Transverse colon (tissue), 4 donors: ENCODE results near the gene ARHGAP24. TPM values are rescaled to one million over a fixed set of nuclear protein-coding genes. Genes with fewer than 3 reads are reported as not detected.

Source experiments
- DNase-seq: peaks from one replicate; pipeline ENCODE4 v3.0.0-alpha.2; 2019
- H3K27ac ChIP-seq, 4 donors: fragments of 200-600 bp; sonication (generic); 2 replicates each; pipeline ENCODE4 v1.5.1; 2016 to 2018; ENCODE audit warnings: inconsistent platforms in 4 of 4
- H3K27me3 ChIP-seq: fragments of 200-600 bp; sonication (generic); 2 replicates; pipeline ENCODE4 v1.5.1; 2017; ENCODE audit warnings: inconsistent platforms
- H3K36me3 ChIP-seq, 4 donors: fragments of 200-600 bp; sonication (generic); 2 replicates each; pipeline ENCODE4 v1.5.1; 2017 to 2019; ENCODE audit warnings: inconsistent platforms in 4 of 4
- H3K4me1 ChIP-seq, 4 donors: fragments of 200-600 bp; sonication (generic); 2 replicates each; pipeline ENCODE4 v1.5.1; 2017 to 2020; ENCODE audit warnings: inconsistent platforms in 4 of 4
- H3K4me3 ChIP-seq, 4 donors: fragments of 200-600 bp; sonication (generic); 1 replicate in 1 of 4; 2 replicates in 3 of 4; pipeline versions ENCODE4 v1.5.1 to v1.6.1; 2017 to 2019; ENCODE audit warnings: inconsistent platforms in 4 of 4
- H3K9me3 ChIP-seq, 2 donors: fragments of 200-600 bp; sonication (generic); 2 replicates each; pipeline ENCODE4 v1.5.1; 2017 to 2019; ENCODE audit warnings: inconsistent platforms in 2 of 2
- CTCF ChIP-seq, 5 experiments: fragments of 200-600 bp in 3 of 5; fragments of 450-650 bp in 2 of 5; sonication (generic) in 3 of 5; IDR thresholded peaks; 1 replicate in 2 of 5; 2 replicates in 3 of 5; pipeline ENCODE4 v1.5.1; 2016 to 2017; ENCODE audit warnings: antibody characterized with exemption in 5 of 5, inconsistent platforms in 3 of 5, mild to moderate bottlenecking in 2 of 5, moderate library complexity in 1 of 5
- EP300 ChIP-seq: sonication (generic); formaldehyde crosslinking; IDR thresholded peaks from one replicate; pipeline ENCODE4 v1.6.1; 2017; ENCODE audit warnings: antibody characterized with exemption, low read depth
- POLR2A ChIP-seq: fragments of 450-650 bp; IDR thresholded peaks from one replicate; pipeline ENCODE4 v1.6.1; 2016; ENCODE audit warnings: antibody characterized with exemption, mild to moderate bottlenecking, moderate library complexity
- POLR2AphosphoS5 ChIP-seq, 3 donors: sonication (generic); formaldehyde crosslinking; IDR thresholded peaks; one replicate each; pipeline ENCODE4 v1.6.1; 2016; ENCODE audit warnings: antibody characterized with exemption in 3 of 3
- WGBS, 2 donors: methylation state at CpG; one replicate each; pipeline ENCODE4 v1.1.5; 2018; ENCODE audit warnings: low coverage in 1 of 2; 5-methylcytosine and 5-hydroxymethylcytosine counted together
- in situ Hi-C, 4 donors: fragments of 200-750 bp; cut with MboI; loops; one replicate each; pipeline versions ENCODE4 v1.15.0 to v1.15.1; 2017; ENCODE audit warnings: low sequenced_read_pairs in 3 of 4, low pct_ligation_motif_present in 1 of 4, low pct_unique_long_range_greater_than_20kb in 1 of 4
- intact Hi-C: fragments of 100-400 bp; cut with DNase I; formaldehyde crosslinking; loops from one replicate; pipeline ENCODE4 v1.15.1; 2023; ENCODE audit warnings: low total_unique reads
- total RNA-seq, 4 donors: library from RNA; depleted of rRNA; stranded (reverse); fragments of >200 nt; gene quantifications; one replicate each; pipeline ENCODE4 v1.1.0, GENCODE V29; 2016

Gene ARHGAP24
- total RNA-seq, 4 donors from 2014 or later, result 4.2 to 32.0 (median 12.6) TPM

GRCh38 chr4:85762529-85762871 is 287.6 kb downstream of the ARHGAP24 start:
- 73 to 74% methylated on average over 2 of the region's 2 CpGs for WGBS, 2 donors
- Histone ChIP-seq H3K4me3 (no peak overlapping the region), H3K27me3 (no peaks in the 10 kb centered on the region), H3K4me1 (peaks cover 0 to 13% (median 0%) of the 10 kb centered on the region in 4 donors), H3K36me3 (no peaks in the 10 kb centered on the region), H3K9me3 (no peaks in the 10 kb centered on the region), H3K27ac (peak overlapping the region; percentile 31 to 50 (median 42))
- in situ Hi-C loops (loop anchor here in 1 of 4 donors (25.0 kb wide), 1 partner anchor 625 kb away; no protein-coding TSS in a partner anchor), intact Hi-C loops (no loop called here)
- TF ChIP-seq CTCF (IDR thresholded peaks at IDR 0.05) (no peak), POLR2A (no peak), POLR2AphosphoS5 (IDR thresholded peaks at IDR 0.05) (no peak), EP300 (no peak)
- DNase-seq, result no peak

- H3K27me3 ChIP-seq, result no peaks in the 10 kb centered on the region
- peak overlapping the region in 1 of 4 donors; percentile 50 for H3K27ac ChIP-seq
- H3K4me3 ChIP-seq, result no peak overlapping the region
- intact Hi-C loops (no loop called here), in situ Hi-C loops (loop anchor here in 1 of 4 donors (25.0 kb wide), 1 partner anchor 626 kb away; no protein-coding TSS in a partner anchor)
- H3K9me3 ChIP-seq, result no peaks in the 10 kb centered on the region
- TF ChIP-seq CTCF (IDR thresholded peaks at IDR 0.05) (no peak), POLR2A (no peak), POLR2AphosphoS5 (IDR thresholded peaks at IDR 0.05) (no peak), EP300 (no peak)
- H3K36me3 ChIP-seq, result no peaks in the 10 kb centered on the region
- whole genome bisulfite sequencing, 2 donors, result 33 to 46% methylated on average over 2 of the region's 2 CpGs
- H3K4me1 ChIP-seq, result peaks cover 0 to 13% (median 0%) of the 10 kb centered on the region in 4 donors
- DNase-seq, result no peak
Measured at GRCh38 chr4:85763202-85763601, 288.3 kb downstream of the ARHGAP24 start.

- H3K4me1 ChIP-seq, result no peaks in the 10 kb centered on the region
- DNase-seq, result no peak
- H3K36me3 ChIP-seq, result no peaks in the 10 kb centered on the region
- WGBS, 2 donors, result 50 to 73% methylated on average over 1 of the region's 1 CpG
- no peak overlapping the region for H3K4me3 ChIP-seq
- no peaks in the 10 kb centered on the region for H3K9me3 ChIP-seq
- intact Hi-C loops (no loop called here), in situ Hi-C loops (loop anchor here in 1 of 4 donors (25.0 kb wide), 1 partner anchor 630 kb away; no protein-coding TSS in a partner anchor)
- no peak for TF ChIP-seq POLR2AphosphoS5 (IDR thresholded peaks at IDR 0.05)
- no peak for TF ChIP-seq CTCF (IDR thresholded peaks at IDR 0.05)
- TF ChIP-seq POLR2A, result no peak
- TF ChIP-seq EP300, result no peak
- H3K27ac ChIP-seq, result no peak overlapping the region
- no peaks in the 10 kb centered on the region for H3K27me3 ChIP-seq
Measured at GRCh38 chr4:85767649-85768048, 292.7 kb downstream of the ARHGAP24 start.

- 93 to 94% methylated on average over 2 of the region's 2 CpGs for WGBS, 2 donors
- Histone ChIP-seq H3K4me1 (no peaks in the 10 kb centered on the region), H3K27me3 (no peaks in the 10 kb centered on the region), H3K4me3 (no peak overlapping the region), H3K27ac (no peak overlapping the region), H3K9me3 (no peaks in the 10 kb centered on the region), H3K36me3 (no peaks in the 10 kb centered on the region)
- DNase-seq, result no peak
- no peak for TF ChIP-seq EP300
- no peak for TF ChIP-seq POLR2AphosphoS5 (IDR thresholded peaks at IDR 0.05)
- in situ Hi-C loops (loop anchor here in 1 of 4 donors (25.0 kb wide), 1 partner anchor 632 kb away; no protein-coding TSS in a partner anchor), intact Hi-C loops (no loop called here)
Measured at GRCh38 chr4:85769009-85769408, 294.1 kb downstream of the ARHGAP24 start.

- Histone ChIP-seq H3K4me3 (no peak overlapping the region), H3K27ac (no peak overlapping the region), H3K9me3 (no peaks in the 10 kb centered on the region), H3K4me1 (no peaks in the 10 kb centered on the region), H3K27me3 (no peaks in the 10 kb centered on the region), H3K36me3 (no peaks in the 10 kb centered on the region)
- no peak for DNase-seq
- no peak for TF ChIP-seq POLR2A
- no peak for TF ChIP-seq EP300
- in situ Hi-C loops (loop anchor here in 1 of 4 donors (25.0 kb wide), 1 partner anchor 635 kb away; no protein-coding TSS in a partner anchor), intact Hi-C loops (no loop called here)
- WGBS, 2 donors, result 71 to 77% methylated on average over 1 of the region's 1 CpG
Measured at GRCh38 chr4:85772470-85772869, 297.5 kb downstream of the ARHGAP24 start.
